OCI-LY3 (cell line): ENCODE data around the gene CCDC183.
"Not testable (repeated sequence)": the region's sequence is repeated elsewhere in the genome, so short reads cannot be mapped to it uniquely, and the experiment has no call there.

Experiments used
- H2AFZ ChIP-seq: fragments of 200-600, 300-600 bp; shearing (Covaris generic); 2 replicates; pipeline ENCODE4 v1.6.0; 2014; ENCODE audit warnings: antibody characterized with exemption, low read depth, low read length
- H3K27ac ChIP-seq: fragments of 200-600, 300-600 bp; sonication (generic); 2 replicates; pipeline ENCODE4 v1.5.1; 2014; ENCODE audit warnings: mild to moderate bottlenecking, low read length, moderate library complexity, mixed read lengths
- H3K27me3 ChIP-seq: fragments of 200-600, 300-600 bp; sonication (generic); 2 replicates; pipeline ENCODE4 v1.6.1; 2014; ENCODE audit warnings: low read depth, low read length, mixed read lengths
- H3K36me3 ChIP-seq: fragments of 200-600, 300-600 bp; sonication (generic); replicated peaks from 2 replicates; pipeline ENCODE3; 2014; ENCODE audit warnings: low read depth, low read length, mixed read lengths
- H3K4me1 ChIP-seq: fragments of 300-600, 200-600 bp; sonication (generic); 2 replicates; pipeline ENCODE4 v1.6.1; 2014; ENCODE audit warnings: low read length, mixed read lengths
- H3K4me2 ChIP-seq: fragments of 200-600, 300-600 bp; sonication (generic); 2 replicates; pipeline ENCODE4 v1.6.1; 2014; ENCODE audit warnings: low read length, mixed read lengths
- H3K4me3 ChIP-seq: fragments of 300-600, 200-600 bp; sonication (generic); 2 replicates; pipeline ENCODE4 v1.5.1; 2014; ENCODE audit warnings: antibody characterized with exemption, mild to moderate bottlenecking, low read length, moderate library complexity
- H3K79me2 ChIP-seq: fragments of 300-600, 200-600 bp; shearing (Covaris generic); 2 replicates; pipeline ENCODE4 v1.6.1; 2014; ENCODE audit warnings: mild to moderate bottlenecking, low read length, mixed read lengths
- H3K9ac ChIP-seq: fragments of 300-600, 200-600 bp; shearing (Covaris generic); 2 replicates; pipeline ENCODE4 v1.6.0; 2014; ENCODE audit warnings: mild to moderate bottlenecking, low read length, moderate library complexity
- H3K9me3 ChIP-seq: fragments of 200-600, 300-600 bp; shearing (Covaris generic); 2 replicates; pipeline ENCODE4 v1.6.1; 2014; ENCODE audit warnings: low read length, mixed read lengths; ENCODE audit not compliant: insufficient read depth
- H4K20me1 ChIP-seq: fragments of 200-600, 300-600 bp; sonication (generic); 2 replicates; pipeline ENCODE4 v1.6.1; 2016; ENCODE audit warnings: low read length, mixed read lengths; ENCODE audit not compliant: insufficient read depth
- EZH2phosphoT487 ChIP-seq: fragments of 200-600 bp; shearing (Covaris generic); IDR thresholded peaks from 2 replicates; pipeline ENCODE4 v1.6.1; 2018; ENCODE audit warnings: antibody characterized with exemption, mixed run types, low read depth
- TF ChIP-seq, protein P1 (sequence below): fragments of 200-600, 300-600 bp; sonication (generic); IDR thresholded peaks from 2 replicates; pipeline ENCODE4 v1.5.1; 2014; ENCODE audit warnings: antibody characterized with exemption, low read length, low read depth

Gene CCDC183

DNA sequence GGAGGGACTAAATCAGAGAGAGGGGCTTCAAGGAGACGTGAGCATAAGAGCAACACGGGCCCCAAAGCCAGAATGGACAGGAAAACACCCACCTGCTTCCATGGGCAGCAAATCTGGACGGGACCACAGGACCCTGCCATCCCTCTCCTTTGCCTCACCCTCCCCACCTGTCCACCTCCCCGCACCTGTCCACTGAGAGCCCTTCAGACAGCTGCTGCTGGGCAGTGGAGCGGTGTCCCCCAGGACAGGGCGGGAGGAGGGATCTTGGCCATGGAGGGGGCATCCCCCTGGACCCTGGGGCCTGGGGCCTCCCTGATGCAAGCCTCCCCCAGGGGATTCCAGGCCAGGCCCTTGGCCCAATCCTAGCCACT lies 2.6 kb downstream of the CCDC183 start:
- H3K79me2 ChIP-seq, result no peaks in the 10 kb centered on the region
- H4K20me1 ChIP-seq, result peaks cover 7% of the 10 kb centered on the region; the same call in 1 of the 2 replicates
- H3K9me3 ChIP-seq, result no peaks in the 10 kb centered on the region
- H3K4me1 ChIP-seq, result peaks cover 26% of the 10 kb centered on the region
- H3K9ac ChIP-seq, result no peak overlapping the region
- no peak overlapping the region for H2AFZ ChIP-seq
- TF ChIP-seq EZH2phosphoT487, result no peak
- TF ChIP-seq, protein P1, sequence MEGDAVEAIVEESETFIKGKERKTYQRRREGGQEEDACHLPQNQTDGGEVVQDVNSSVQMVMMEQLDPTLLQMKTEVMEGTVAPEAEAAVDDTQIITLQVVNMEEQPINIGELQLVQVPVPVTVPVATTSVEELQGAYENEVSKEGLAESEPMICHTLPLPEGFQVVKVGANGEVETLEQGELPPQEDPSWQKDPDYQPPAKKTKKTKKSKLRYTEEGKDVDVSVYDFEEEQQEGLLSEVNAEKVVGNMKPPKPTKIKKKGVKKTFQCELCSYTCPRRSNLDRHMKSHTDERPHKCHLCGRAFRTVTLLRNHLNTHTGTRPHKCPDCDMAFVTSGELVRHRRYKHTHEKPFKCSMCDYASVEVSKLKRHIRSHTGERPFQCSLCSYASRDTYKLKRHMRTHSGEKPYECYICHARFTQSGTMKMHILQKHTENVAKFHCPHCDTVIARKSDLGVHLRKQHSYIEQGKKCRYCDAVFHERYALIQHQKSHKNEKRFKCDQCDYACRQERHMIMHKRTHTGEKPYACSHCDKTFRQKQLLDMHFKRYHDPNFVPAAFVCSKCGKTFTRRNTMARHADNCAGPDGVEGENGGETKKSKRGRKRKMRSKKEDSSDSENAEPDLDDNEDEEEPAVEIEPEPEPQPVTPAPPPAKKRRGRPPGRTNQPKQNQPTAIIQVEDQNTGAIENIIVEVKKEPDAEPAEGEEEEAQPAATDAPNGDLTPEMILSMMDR, result no peak
- no peak overlapping the region for H3K4me2 ChIP-seq
- H3K27me3 ChIP-seq, result peaks cover 41% of the 10 kb centered on the region
- no peak overlapping the region for H3K4me3 ChIP-seq
- no peaks in the 10 kb centered on the region for H3K36me3 ChIP-seq
- no peak overlapping the region for H3K27ac ChIP-seq

DNA sequence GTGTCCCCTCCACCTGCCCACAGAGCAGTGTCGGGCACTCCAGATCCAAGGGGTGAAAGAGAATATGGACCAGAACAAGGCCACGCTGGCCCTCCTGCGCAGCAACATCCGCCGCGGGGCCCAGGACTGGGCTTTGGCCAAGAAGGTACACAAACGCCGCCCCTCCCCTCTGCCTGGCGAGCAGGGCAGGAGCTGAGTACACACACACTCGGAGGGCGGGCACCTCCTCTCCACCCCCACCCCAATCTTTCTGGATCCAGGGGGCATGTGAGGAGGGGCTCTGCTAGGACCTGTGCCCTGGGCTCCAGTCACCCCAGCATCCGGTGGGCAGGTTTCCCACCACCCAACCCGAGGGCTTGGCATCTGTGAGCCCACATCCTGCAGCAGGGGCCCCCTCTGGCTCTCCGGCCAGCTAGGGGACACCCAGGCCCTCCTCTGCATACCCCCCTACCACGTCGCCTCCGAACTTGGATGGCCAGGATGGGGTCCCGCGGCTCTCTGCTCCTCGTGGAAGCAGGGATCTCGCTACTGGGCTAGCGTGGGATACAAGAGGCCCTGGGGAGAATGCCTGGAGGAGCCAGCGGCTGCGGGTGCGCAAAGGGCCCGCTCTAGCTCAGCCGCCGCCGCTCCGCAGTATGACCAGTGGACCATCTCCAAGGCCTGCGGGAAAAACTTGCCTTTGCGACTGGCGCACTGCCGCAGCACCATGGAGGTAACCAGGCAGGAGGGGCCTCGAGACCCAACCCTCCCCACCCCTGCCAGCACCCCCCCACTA lies 3.1 kb downstream of the CCDC183 start:
- H3K9ac ChIP-seq, result no peak overlapping the region
- peaks cover 41% of the 10 kb centered on the region for H3K27me3 ChIP-seq
- peaks cover 7% of the 10 kb centered on the region; the same call in 1 of the 2 replicates for H4K20me1 ChIP-seq
- H3K79me2 ChIP-seq, result no peaks in the 10 kb centered on the region
- no peaks in the 10 kb centered on the region for H3K36me3 ChIP-seq
- peaks cover 26% of the 10 kb centered on the region for H3K4me1 ChIP-seq
- no peak overlapping the region for H2AFZ ChIP-seq
- TF ChIP-seq, protein P1, result no peak
- H3K4me3 ChIP-seq, result peak overlapping the region; percentile 74
- H3K27ac ChIP-seq, result no peak overlapping the region
- H3K9me3 ChIP-seq, result no peaks in the 10 kb centered on the region
- peak overlapping the region; percentile 94 for H3K4me2 ChIP-seq

DNA sequence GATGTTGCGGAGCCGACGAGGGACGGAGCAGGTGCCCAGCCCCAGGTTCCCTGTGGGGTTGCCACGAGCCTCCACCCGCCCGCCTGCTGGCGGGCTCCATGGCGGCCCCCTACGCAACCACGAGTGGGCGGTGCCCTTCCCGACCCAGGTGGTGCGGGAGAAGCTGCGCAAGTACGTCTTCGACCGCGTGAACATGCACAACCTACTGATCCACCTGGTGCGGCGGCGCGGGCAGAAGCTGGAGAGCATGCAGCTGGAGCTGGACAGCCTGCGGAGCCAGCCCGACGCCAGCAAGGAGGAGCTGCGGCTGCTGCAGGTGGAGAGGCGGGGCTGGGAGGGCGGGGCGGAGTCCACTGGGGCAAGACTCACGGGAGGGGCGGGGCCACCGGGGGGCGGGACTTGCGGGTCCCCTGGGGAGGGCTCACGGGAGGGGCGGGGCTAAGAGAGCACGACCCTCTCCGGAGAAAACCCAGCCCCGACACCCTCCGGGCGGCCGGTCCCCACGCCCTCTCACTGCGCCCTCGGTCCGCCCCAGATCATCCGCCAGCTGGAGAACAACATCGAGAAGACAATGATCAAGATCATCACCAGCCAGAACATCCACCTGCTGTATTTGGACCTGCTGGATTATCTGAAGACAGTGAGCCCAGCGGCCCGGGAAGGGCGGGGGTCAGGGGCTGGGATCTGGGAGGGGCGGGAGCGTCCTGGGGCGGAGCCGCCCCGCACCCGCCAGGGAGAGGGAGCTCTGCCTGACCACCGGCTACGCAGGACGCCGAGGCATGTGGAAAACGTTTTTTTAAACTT lies 3.9 kb downstream of the CCDC183 start:
- Histone ChIP-seq H3K4me3 (peak overlapping the region; percentile 74), H3K36me3 (no peaks in the 10 kb centered on the region), H3K4me1 (peaks cover 26% of the 10 kb centered on the region), H3K27me3 (peaks cover 41% of the 10 kb centered on the region), H3K9ac (no peak overlapping the region), H3K9me3 (no peaks in the 10 kb centered on the region), H3K79me2 (no peaks in the 10 kb centered on the region), H2AFZ (no peak overlapping the region), H3K4me2 (peak overlapping the region; percentile 94), H4K20me1 (peaks cover 7% of the 10 kb centered on the region; the same call in 1 of the 2 replicates), H3K27ac (no peak overlapping the region)
- TF ChIP-seq EZH2phosphoT487, result no peak
- TF ChIP-seq, protein P1, result no peak

GRCh38 chr9:136802321-136802720 lies 6.2 kb downstream of the CCDC183 start:
- peaks cover 27% of the 10 kb centered on the region for H3K4me1 ChIP-seq
- H3K36me3 ChIP-seq, result peaks cover 11% of the 10 kb centered on the region
- peaks cover 12% of the 10 kb centered on the region for H4K20me1 ChIP-seq
- no peak for TF ChIP-seq EZH2phosphoT487
- TF ChIP-seq, protein P1, result no peak
- no peak overlapping the region for H3K4me3 ChIP-seq
- H3K4me2 ChIP-seq, result no peak overlapping the region
- no peak overlapping the region for H2AFZ ChIP-seq
- peaks cover 24% of the 10 kb centered on the region for H3K27me3 ChIP-seq
- H3K27ac ChIP-seq, result no peak overlapping the region
- H3K9ac ChIP-seq, result no peak overlapping the region
- peaks cover 10% of the 10 kb centered on the region for H3K79me2 ChIP-seq
- H3K9me3 ChIP-seq, result no peaks in the 10 kb centered on the region

DNA sequence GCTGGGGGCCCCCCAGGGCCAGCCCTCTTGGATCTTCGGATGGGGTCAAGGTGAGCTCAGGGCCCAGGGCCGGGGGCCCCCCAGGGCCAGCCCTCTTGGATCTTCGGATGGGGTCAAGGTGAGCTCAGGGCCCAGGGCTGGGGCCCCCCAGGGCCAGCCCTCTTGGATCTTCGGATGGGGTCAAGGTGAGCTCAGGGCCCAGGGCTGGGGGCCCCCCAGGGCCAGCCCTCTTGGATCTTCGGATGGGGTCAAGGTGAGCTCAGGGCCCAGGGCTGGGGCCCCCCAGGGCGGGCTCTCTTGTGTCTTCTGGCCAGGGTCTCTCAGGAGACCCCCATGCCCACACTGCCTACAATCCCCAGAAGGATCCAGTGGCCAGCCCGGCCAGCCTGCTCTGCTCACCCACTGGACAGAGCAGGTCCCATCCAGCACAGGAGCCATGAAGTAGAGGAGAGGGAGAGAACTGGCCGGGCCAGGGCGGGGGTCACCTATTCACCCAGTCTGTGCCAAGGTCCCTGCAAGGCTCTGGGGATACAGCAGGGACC lies 6.9 kb downstream of the CCDC183 start:
- H3K4me3 ChIP-seq, H3K27ac ChIP-seq, H2AFZ ChIP-seq, H3K9ac ChIP-seq, H3K4me2 ChIP-seq, H3K9me3 ChIP-seq: not testable (repeated sequence)
- Histone ChIP-seq H4K20me1 (peaks cover 12% of the 10 kb centered on the region), H3K4me1 (peaks cover 27% of the 10 kb centered on the region), H3K36me3 (peaks cover 11% of the 10 kb centered on the region), H3K27me3 (peaks cover 24% of the 10 kb centered on the region), H3K79me2 (peaks cover 13% of the 10 kb centered on the region)
